ENCODE measurements around the gene TSC22D1.
"Not testable (repeated sequence)": the region's sequence is repeated elsewhere in the genome, so short reads cannot be mapped to it uniquely, and the experiment has no call there.

The TSC22D1 gene

GRCh38 chr13:44573790-44574465 lies 2.2 kb downstream of the TSC22D1 start:
- DNase-seq (ENCODE audit: low read depth in 3 of 3, low spot score in 1 of 3), result no peak

- no peak for DNase-seq (ENCODE audit: low read depth in 3 of 3, low spot score in 1 of 3)
These were observed 3.1 kb downstream of the TSC22D1 start for GRCh38 chr13:44573071-44573470.

- no peak for DNase-seq (ENCODE audit: low read depth in 3 of 3, low spot score in 1 of 3)
These were observed 9.5 kb downstream of the TSC22D1 start for GRCh38 chr13:44566601-44567000.

- DNase-seq (ENCODE audit: low read depth in 3 of 3, low spot score in 1 of 3), result no peak
These were observed 10.2 kb downstream of the TSC22D1 start for GRCh38 chr13:44565881-44566280.

GRCh38 chr13:44564936-44565335 lies 11.2 kb downstream of the TSC22D1 start:
- no peak for DNase-seq (ENCODE audit: low read depth in 3 of 3, low spot score in 1 of 3)

GRCh38 chr13:44562853-44563252 lies 13.3 kb downstream of the TSC22D1 start:
- not testable (repeated sequence) for DNase-seq (ENCODE audit: low read depth in 3 of 3, low spot score in 1 of 3)

- DNase-seq (ENCODE audit: low read depth in 3 of 3, low spot score in 1 of 3), result no peak
These were observed 14.8 kb downstream of the TSC22D1 start for GRCh38 chr13:44561351-44561750.

GRCh38 chr13:44557986-44558385 lies 18.1 kb downstream of the TSC22D1 start:
- DNase-seq (ENCODE audit: low read depth in 3 of 3, low spot score in 1 of 3), result no peak

- DNase-seq (ENCODE audit: low read depth in 3 of 3, low spot score in 1 of 3), result no peak
These were observed 20.9 kb downstream of the TSC22D1 start for GRCh38 chr13:44555207-44555606.

- no peak for DNase-seq (ENCODE audit: low read depth in 3 of 3, low spot score in 1 of 3)
These were observed 26.7 kb downstream of the TSC22D1 start for GRCh38 chr13:44549476-44549875.

GRCh38 chr13:44546164-44546563 lies 30.0 kb downstream of the TSC22D1 start:
- no peak for DNase-seq (ENCODE audit: low read depth in 3 of 3, low spot score in 1 of 3)

GRCh38 chr13:44543369-44543768 lies 32.8 kb downstream of the TSC22D1 start:
- no peak for DNase-seq (ENCODE audit: low read depth in 3 of 3, low spot score in 1 of 3)

GRCh38 chr13:44542361-44542760 lies 33.8 kb downstream of the TSC22D1 start:
- no peak for DNase-seq (ENCODE audit: low read depth in 3 of 3, low spot score in 1 of 3)

GRCh38 chr13:44541601-44542000 lies 34.5 kb downstream of the TSC22D1 start:
- no peak for DNase-seq (ENCODE audit: low read depth in 3 of 3, low spot score in 1 of 3)

GRCh38 chr13:44540761-44541434 lies 35.2 kb downstream of the TSC22D1 start:
- no peak for DNase-seq (ENCODE audit: low read depth in 3 of 3, low spot score in 1 of 3)

- no peak for DNase-seq (ENCODE audit: low read depth in 3 of 3, low spot score in 1 of 3)
These were observed 38.9 kb downstream of the TSC22D1 start for GRCh38 chr13:44537248-44537647.

GRCh38 chr13:44523146-44524015 lies 52.7 kb downstream of the TSC22D1 start:
- no peak for DNase-seq (ENCODE audit: low read depth in 3 of 3, low spot score in 1 of 3)

- no peak for DNase-seq (ENCODE audit: low read depth in 3 of 3, low spot score in 1 of 3)
These were observed 56.5 kb downstream of the TSC22D1 start for GRCh38 chr13:44519642-44520041.

GRCh38 chr13:44516771-44517170 lies 59.4 kb downstream of the TSC22D1 start:
- no peak for DNase-seq (ENCODE audit: low read depth in 3 of 3, low spot score in 1 of 3)

- DNase-seq (ENCODE audit: low read depth in 3 of 3, low spot score in 1 of 3), result no peak
These were observed 61.9 kb downstream of the TSC22D1 start for GRCh38 chr13:44514278-44514677.

GRCh38 chr13:44509853-44510252 lies 66.3 kb downstream of the TSC22D1 start:
- not testable (repeated sequence) for DNase-seq (ENCODE audit: low read depth in 3 of 3, low spot score in 1 of 3)

GRCh38 chr13:44508562-44509077 lies 67.5 kb downstream of the TSC22D1 start:
- no peak for DNase-seq (ENCODE audit: low read depth in 3 of 3, low spot score in 1 of 3)
